Stomach (tissue), 4 donors: ENCODE results near the gene NDUFAF3.

Experiments
- EP300 ChIP-seq: sonication (generic); formaldehyde crosslinking; IDR thresholded peaks from one replicate; pipeline ENCODE4 v1.6.1; 2017; ENCODE audit warnings: antibody characterized with exemption
- POLR2A ChIP-seq, 4 donors: fragments of 450-650 bp; IDR thresholded peaks; one replicate each; pipeline ENCODE4 v1.6.1; 2016; ENCODE audit warnings: antibody characterized with exemption in 4 of 4, control low read depth in 2 of 4, mild to moderate bottlenecking in 1 of 4, moderate library complexity in 1 of 4
- POLR2AphosphoS5 ChIP-seq, 3 donors: sonication (generic); formaldehyde crosslinking; IDR thresholded peaks; one replicate each; pipeline ENCODE4 v1.6.1; 2016; ENCODE audit warnings: antibody characterized with exemption in 3 of 3
- TF ChIP-seq, protein P1 (sequence below), 7 experiments: fragments of 450-650 bp in 4 of 7; fragments of 200-600 bp in 3 of 7; sonication (generic) in 3 of 7; IDR thresholded peaks; one replicate each; pipeline ENCODE4 v1.5.1; 2016 to 2019; ENCODE audit warnings: antibody characterized with exemption in 7 of 7, control low read depth in 2 of 7, mild to moderate bottlenecking in 1 of 7

DNA sequence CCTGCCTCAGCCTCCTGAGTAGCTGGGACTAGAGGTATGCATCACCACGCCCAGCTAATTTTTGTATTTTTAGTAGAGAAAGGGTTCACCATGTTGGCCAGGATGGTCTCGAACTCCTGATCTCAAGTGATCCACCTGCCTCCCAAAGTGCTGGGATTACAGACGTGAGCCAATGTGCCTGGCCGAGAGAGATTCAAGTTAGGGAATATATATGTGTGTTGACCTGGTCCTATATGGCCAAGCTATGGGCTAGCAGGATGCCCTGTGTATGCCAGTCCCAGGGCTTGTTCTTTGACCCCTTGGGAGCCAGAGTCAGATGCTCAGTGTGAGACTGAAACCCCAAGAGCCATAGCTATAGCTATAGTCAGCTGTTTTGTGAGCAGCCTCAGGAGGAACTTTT, 1.9 kb downstream of the NDUFAF3 start:
- no peak for TF ChIP-seq POLR2AphosphoS5 (IDR thresholded peaks at IDR 0.05)
- TF ChIP-seq POLR2A (IDR thresholded peaks at IDR 0.05), result no peak
- TF ChIP-seq, protein P1, sequence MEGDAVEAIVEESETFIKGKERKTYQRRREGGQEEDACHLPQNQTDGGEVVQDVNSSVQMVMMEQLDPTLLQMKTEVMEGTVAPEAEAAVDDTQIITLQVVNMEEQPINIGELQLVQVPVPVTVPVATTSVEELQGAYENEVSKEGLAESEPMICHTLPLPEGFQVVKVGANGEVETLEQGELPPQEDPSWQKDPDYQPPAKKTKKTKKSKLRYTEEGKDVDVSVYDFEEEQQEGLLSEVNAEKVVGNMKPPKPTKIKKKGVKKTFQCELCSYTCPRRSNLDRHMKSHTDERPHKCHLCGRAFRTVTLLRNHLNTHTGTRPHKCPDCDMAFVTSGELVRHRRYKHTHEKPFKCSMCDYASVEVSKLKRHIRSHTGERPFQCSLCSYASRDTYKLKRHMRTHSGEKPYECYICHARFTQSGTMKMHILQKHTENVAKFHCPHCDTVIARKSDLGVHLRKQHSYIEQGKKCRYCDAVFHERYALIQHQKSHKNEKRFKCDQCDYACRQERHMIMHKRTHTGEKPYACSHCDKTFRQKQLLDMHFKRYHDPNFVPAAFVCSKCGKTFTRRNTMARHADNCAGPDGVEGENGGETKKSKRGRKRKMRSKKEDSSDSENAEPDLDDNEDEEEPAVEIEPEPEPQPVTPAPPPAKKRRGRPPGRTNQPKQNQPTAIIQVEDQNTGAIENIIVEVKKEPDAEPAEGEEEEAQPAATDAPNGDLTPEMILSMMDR (IDR thresholded peaks at IDR 0.05), result no peak
- no peak for TF ChIP-seq EP300
